Gastrocnemius medialis (tissue), 4 donors: ENCODE results near the gene ATF6.

ENCODE experiments used
- CTCF ChIP-seq, 5 experiments: fragments of 450-650 bp in 3 of 5; fragments of 200-600 bp in 2 of 5; sonication (generic) in 2 of 5; IDR thresholded peaks in 4 of 5; conservative IDR thresholded peaks in 1 of 5; 1 replicate in 4 of 5; 2 replicates in 1 of 5; pipeline ENCODE4 v1.5.1; 2016 to 2019; ENCODE audit warnings: antibody characterized with exemption in 5 of 5, mild to moderate bottlenecking in 3 of 5, moderate library complexity in 3 of 5
- POLR2A ChIP-seq, 2 donors: fragments of 450-650 bp; IDR thresholded peaks; one replicate each; pipeline ENCODE4 v1.6.1; 2017; ENCODE audit warnings: antibody characterized with exemption in 2 of 2, mild to moderate bottlenecking in 2 of 2, moderate library complexity in 2 of 2

GRCh38 chr1:161929137-161929536, 163.0 kb downstream of the ATF6 start:
- TF ChIP-seq CTCF (IDR thresholded peaks at IDR 0.05 in 4 of 5, conservative IDR thresholded peaks at IDR 0.05 in 1 of 5), result no peak
- TF ChIP-seq POLR2A (IDR thresholded peaks at IDR 0.05), result no peak
